H9 (cell line): ENCODE measurements around the gene PARP12. TPM values are rescaled to one million over a fixed set of nuclear protein-coding genes. Genes with fewer than 3 reads are reported as not detected.

ENCODE experiments used
- DNase-seq: peaks from one replicate; pipeline ENCODE4 v3.0.0-alpha.2; 2017
- H2AFZ ChIP-seq: one replicate; pipeline ENCODE4 v1.6.1; 2013; ENCODE audit warnings: mild to moderate bottlenecking, low read length, control low read depth, moderate library complexity
- H2AK5ac ChIP-seq: 2 replicates; pipeline ENCODE4 v1.6.1; 2013; ENCODE audit warnings: low read length, control low read depth, mixed read lengths; ENCODE audit not compliant: insufficient read length
- H2BK120ac ChIP-seq: one replicate; pipeline ENCODE4 v1.6.1; 2013; ENCODE audit warnings: low read depth, mild to moderate bottlenecking, low read length, control low read depth, inconsistent platforms; ENCODE audit not compliant: poor library complexity, severe bottlenecking
- H2BK12ac ChIP-seq: 2 replicates; pipeline ENCODE4 v1.6.1; 2013; ENCODE audit warnings: low read length, control low read depth, mixed read lengths, low read depth; ENCODE audit not compliant: insufficient read length
- H2BK15ac ChIP-seq: 2 replicates; pipeline ENCODE4 v1.6.1; 2013; ENCODE audit warnings: low read depth, low read length, control low read depth
- H2BK20ac ChIP-seq: one replicate; pipeline ENCODE4 v1.6.1; 2013; ENCODE audit warnings: low read depth, mild to moderate bottlenecking, low read length, control low read depth, inconsistent platforms; ENCODE audit not compliant: poor library complexity, severe bottlenecking
- H2BK5ac ChIP-seq: 2 replicates; pipeline ENCODE4 v1.6.1; 2013; ENCODE audit warnings: low read length, control low read depth, mixed read lengths; ENCODE audit not compliant: insufficient read length
- H3K14ac ChIP-seq: 2 replicates; pipeline ENCODE4 v1.6.1; 2013; ENCODE audit warnings: low read length, control low read depth; ENCODE audit not compliant: insufficient read depth
- H3K18ac ChIP-seq: 2 replicates; pipeline ENCODE4 v1.6.1; 2013; ENCODE audit warnings: low read depth, mild to moderate bottlenecking, mixed read lengths, low read length, control low read depth; ENCODE audit not compliant: insufficient read length
- H3K23ac ChIP-seq: 2 replicates; pipeline ENCODE4 v1.6.1; 2013; ENCODE audit warnings: low read length, control low read depth, mixed read lengths, low read depth; ENCODE audit not compliant: insufficient read length
- H3K23me2 ChIP-seq: 2 replicates; pipeline ENCODE4 v1.6.1; 2013; ENCODE audit warnings: low read depth, mild to moderate bottlenecking, mixed read lengths, low read length, control low read depth; ENCODE audit not compliant: insufficient read length, poor library complexity, severe bottlenecking
- H3K27ac ChIP-seq: 2 replicates; pipeline ENCODE4 v1.5.1; 2013; ENCODE audit warnings: low read length, control low read depth, mixed read lengths, low read depth; ENCODE audit not compliant: insufficient read length
- H3K27me3 ChIP-seq: 2 replicates; pipeline ENCODE4 v1.6.1; 2013; ENCODE audit warnings: low read length, control low read depth, inconsistent platforms; ENCODE audit not compliant: insufficient read depth
- H3K4ac ChIP-seq: 2 replicates; pipeline ENCODE4 v1.6.1; 2013; ENCODE audit warnings: low read depth, mild to moderate bottlenecking, control low read depth, inconsistent platforms, low read length, moderate library complexity
- H3K4me1 ChIP-seq: 2 replicates; pipeline ENCODE4 v1.6.1; 2013; ENCODE audit warnings: low read length, control low read depth, inconsistent platforms; ENCODE audit not compliant: insufficient read depth
- H3K4me2 ChIP-seq: 2 replicates; pipeline ENCODE4 v1.6.1; 2013; ENCODE audit warnings: low read length, control low read depth, mixed read lengths; ENCODE audit not compliant: insufficient read length, insufficient read depth
- H3K56ac ChIP-seq: 2 replicates; pipeline ENCODE4 v1.6.1; 2013; ENCODE audit warnings: low read depth, mild to moderate bottlenecking, mixed read lengths, low read length, control low read depth; ENCODE audit not compliant: insufficient read length
- H3K79me1 ChIP-seq: 2 replicates; pipeline ENCODE4 v1.6.1; 2013; ENCODE audit warnings: low read depth, mild to moderate bottlenecking, moderate library complexity, low read length, control low read depth, inconsistent platforms; ENCODE audit not compliant: insufficient read depth, poor library complexity, severe bottlenecking
- H3K79me2 ChIP-seq: 2 replicates; pipeline ENCODE4 v1.6.1; 2013; ENCODE audit warnings: low read length, control low read depth, inconsistent platforms; ENCODE audit not compliant: insufficient read depth
- H3K9ac ChIP-seq: 2 replicates; pipeline ENCODE4 v1.6.1; 2013; ENCODE audit warnings: low read length, control low read depth, mixed read lengths; ENCODE audit not compliant: insufficient read length; ENCODE audit errors: extremely low read depth
- H3K9me3 ChIP-seq: one replicate; pipeline ENCODE4 v1.6.1; 2013; ENCODE audit warnings: low read depth, low read length, inconsistent platforms; ENCODE audit not compliant: control insufficient read depth
- H3T11ph ChIP-seq: one replicate; pipeline ENCODE4 v1.6.1; 2013; ENCODE audit warnings: mild to moderate bottlenecking, low read length, control low read depth, inconsistent platforms
- H4K20me1 ChIP-seq: one replicate; pipeline ENCODE4 v1.6.1; 2013; ENCODE audit not compliant: control insufficient read depth, insufficient read length, insufficient read depth
- H4K5ac ChIP-seq: 2 replicates; pipeline ENCODE4 v1.6.1; 2013; ENCODE audit warnings: low read depth, mild to moderate bottlenecking, mixed read lengths, low read length, control low read depth; ENCODE audit not compliant: insufficient read length
- H4K8ac ChIP-seq: replicated peaks from 2 replicates; pipeline ENCODE4 v1.6.1; 2013; ENCODE audit warnings: low read length, control low read depth, mixed read lengths, low read depth; ENCODE audit not compliant: insufficient read length
- H4K91ac ChIP-seq: 2 replicates; pipeline ENCODE4 v1.6.1; 2013; ENCODE audit warnings: low read depth, mild to moderate bottlenecking, moderate library complexity, mixed read lengths, low read length, control low read depth; ENCODE audit not compliant: insufficient read length
- H3K27ac Mint-ChIP-seq, 3 experiments: 2 replicates in 2 of 3; 3 replicates in 1 of 3; pipeline ENCODE4 v1.8.0; 2020 to 2021; ENCODE audit warnings: mixed read lengths in 3 of 3, mild to moderate bottlenecking in 1 of 3, moderate library complexity in 1 of 3
- H3K27me3 Mint-ChIP-seq: 2 replicates; pipeline ENCODE4 v1.8.0; 2021; ENCODE audit warnings: low read depth, mild to moderate bottlenecking, moderate library complexity, mixed read lengths
- H3K36me3 Mint-ChIP-seq, 3 experiments: 2 replicates in 2 of 3; 3 replicates in 1 of 3; pipeline ENCODE4 v1.8.0; 2020 to 2021; ENCODE audit warnings: low read depth in 3 of 3, mixed read lengths in 3 of 3; ENCODE audit not compliant: insufficient read depth in 1 of 3
- H3K4me1 Mint-ChIP-seq, 2 experiments: 2 replicates each; pipeline ENCODE4 v1.8.0; 2020; ENCODE audit warnings: mixed read lengths in 2 of 2
- H3K4me3 Mint-ChIP-seq, 2 experiments: 2 replicates in 1 of 2; 3 replicates in 1 of 2; pipeline ENCODE4 v1.8.0; 2020 to 2021; ENCODE audit warnings: mild to moderate bottlenecking in 2 of 2, mixed read lengths in 2 of 2, moderate library complexity in 1 of 2
- H3K9me3 Mint-ChIP-seq, 2 experiments: 2 replicates in 1 of 2; 3 replicates in 1 of 2; pipeline ENCODE4 v1.8.0; 2020; ENCODE audit warnings: mild to moderate bottlenecking in 2 of 2, mixed read lengths in 2 of 2, moderate library complexity in 1 of 2
- WGBS: extraction: QIAGEN DNeasy Blood & Tissue Kit; methylation state at CpG from one replicate; pipeline ENCODE4 v1.1.7; 2013; ENCODE audit warnings: missing lambda C conversion rate, low lambda C conversion rate, mixed read lengths; ENCODE audit not compliant: insufficient read length; ENCODE audit errors: extremely low coverage; 5-methylcytosine and 5-hydroxymethylcytosine counted together
- total RNA-seq: library from RNA; stranded (reverse); gene quantifications from 2 replicates; pipeline ENCODE4 v1.2.1, GENCODE V29; 2021
- TF ChIP-seq, protein P1 (sequence below): fragments of 200-600 bp; sonication (generic); conservative IDR thresholded peaks from 3 replicates; pipeline ENCODE4 v1.8.0; 2021; ENCODE audit warnings: antibody characterized with exemption, mild to moderate bottlenecking

PARP12 gene
- total RNA-seq, 1 experiment from 2014 or later = 11.8 TPM

GRCh38 chr7:139987691-139988516, 74.8 kb downstream of the PARP12 start:
- DNase-seq = no peak
- no peak overlapping the region for H4K5ac ChIP-seq
- no peaks in the 10 kb centered on the region for H3K23me2 ChIP-seq
- H3T11ph ChIP-seq = no peak overlapping the region
- H2BK15ac ChIP-seq = no peak overlapping the region
- TF ChIP-seq, protein P1, sequence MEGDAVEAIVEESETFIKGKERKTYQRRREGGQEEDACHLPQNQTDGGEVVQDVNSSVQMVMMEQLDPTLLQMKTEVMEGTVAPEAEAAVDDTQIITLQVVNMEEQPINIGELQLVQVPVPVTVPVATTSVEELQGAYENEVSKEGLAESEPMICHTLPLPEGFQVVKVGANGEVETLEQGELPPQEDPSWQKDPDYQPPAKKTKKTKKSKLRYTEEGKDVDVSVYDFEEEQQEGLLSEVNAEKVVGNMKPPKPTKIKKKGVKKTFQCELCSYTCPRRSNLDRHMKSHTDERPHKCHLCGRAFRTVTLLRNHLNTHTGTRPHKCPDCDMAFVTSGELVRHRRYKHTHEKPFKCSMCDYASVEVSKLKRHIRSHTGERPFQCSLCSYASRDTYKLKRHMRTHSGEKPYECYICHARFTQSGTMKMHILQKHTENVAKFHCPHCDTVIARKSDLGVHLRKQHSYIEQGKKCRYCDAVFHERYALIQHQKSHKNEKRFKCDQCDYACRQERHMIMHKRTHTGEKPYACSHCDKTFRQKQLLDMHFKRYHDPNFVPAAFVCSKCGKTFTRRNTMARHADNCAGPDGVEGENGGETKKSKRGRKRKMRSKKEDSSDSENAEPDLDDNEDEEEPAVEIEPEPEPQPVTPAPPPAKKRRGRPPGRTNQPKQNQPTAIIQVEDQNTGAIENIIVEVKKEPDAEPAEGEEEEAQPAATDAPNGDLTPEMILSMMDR = peak; percentile 33; the same call in 1 of the 3 replicates
- peaks cover 3% of the 10 kb centered on the region; the same call in 1 of the 2 replicates for H3K27me3 Mint-ChIP-seq
- no peak overlapping the region for H3K4me2 ChIP-seq
- no peaks in the 10 kb centered on the region for H3K4me1 ChIP-seq
- H3K56ac ChIP-seq = no peak overlapping the region
- H3K27ac ChIP-seq = no peak overlapping the region
- H4K91ac ChIP-seq = no peak overlapping the region
- H3K18ac ChIP-seq = no peak overlapping the region
- H2BK12ac ChIP-seq = no peak overlapping the region
- no CpG with 5 or more reads among the region's 13 CpGs for WGBS
- H3K9ac ChIP-seq = no peak overlapping the region
- no peak overlapping the region for H2BK120ac ChIP-seq
- H3K27me3 ChIP-seq = no peaks in the 10 kb centered on the region; the same call in 1 of the 2 replicates
- H3K79me2 ChIP-seq = no peaks in the 10 kb centered on the region
- H3K27ac Mint-ChIP-seq = no peak overlapping the region
- no peak overlapping the region for H4K8ac ChIP-seq
- H2BK5ac ChIP-seq = no peak overlapping the region
- no peak overlapping the region for H3K23ac ChIP-seq
- no peak overlapping the region for H3K14ac ChIP-seq
- H4K20me1 ChIP-seq = no peaks in the 10 kb centered on the region
- no peak overlapping the region for H3K4me3 Mint-ChIP-seq
- H2AFZ ChIP-seq = no peak overlapping the region
- H2AK5ac ChIP-seq = no peak overlapping the region
- no peak overlapping the region for H2BK20ac ChIP-seq
- no peak overlapping the region for H3K4ac ChIP-seq
- no peaks in the 10 kb centered on the region for H3K79me1 ChIP-seq
- H3K9me3 ChIP-seq = no peaks in the 10 kb centered on the region
- H3K9me3 Mint-ChIP-seq = no peaks in the 10 kb centered on the region
- H3K4me1 Mint-ChIP-seq = peaks cover 10 to 20% of the 10 kb centered on the region in 2 experiments
- no peaks in the 10 kb centered on the region for H3K36me3 Mint-ChIP-seq
